ENCODE results near the gene WNT7B.

DNA sequence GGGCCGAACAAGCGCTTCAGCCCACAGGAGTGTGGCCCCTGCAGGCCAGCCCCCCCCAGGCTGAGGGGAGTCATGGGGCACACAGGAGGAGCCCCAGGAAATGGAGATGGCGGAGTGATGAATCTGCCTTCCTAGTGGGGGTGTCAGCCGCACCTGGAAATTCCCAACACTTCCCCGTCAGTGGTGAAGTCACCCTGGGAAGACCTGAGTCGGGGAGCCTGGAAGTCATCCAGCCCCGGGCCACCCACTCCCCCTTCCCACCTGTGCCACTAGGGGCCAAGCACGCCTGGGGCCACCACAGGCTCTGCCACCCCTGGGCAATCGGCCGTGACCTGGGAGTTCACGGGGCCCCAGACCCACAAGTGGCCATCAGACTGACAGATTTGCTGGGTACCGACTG, 12.6 kb downstream of the WNT7B start:
- TF ChIP-seq ZNF274 (IDR thresholded peaks at IDR 0.05; ENCODE audit: low read depth, low read length): no peak
- no peak for TF ChIP-seq SUZ12 (IDR thresholded peaks at IDR 0.05; ENCODE audit: extremely low read depth, insufficient read depth, insufficient read length)

Measured in NT2/D1 (cell line).